Mesenchymal stem cell (in vitro differentiated cells and primary cell): ENCODE results near the gene PRKCD.

Experiments used
- DNase-seq: peaks from one replicate; pipeline ENCODE4 v3.0.0-alpha.2; 2013
- H2AFZ ChIP-seq: one replicate; pipeline ENCODE4 v1.6.1; 2013; ENCODE audit warnings: low read depth, mild to moderate bottlenecking, control low read depth, inconsistent platforms, low read length, moderate library complexity
- H2AK5ac ChIP-seq: 2 replicates; pipeline ENCODE4 v1.6.1; 2013; ENCODE audit warnings: low read length, moderate library complexity, mild to moderate bottlenecking, inconsistent platforms; ENCODE audit not compliant: severe bottlenecking
- H2BK120ac ChIP-seq: one replicate; pipeline ENCODE4 v1.6.1; 2013; ENCODE audit warnings: low read depth, mild to moderate bottlenecking, inconsistent platforms, low read length, moderate library complexity
- H2BK12ac ChIP-seq, 2 experiments: one replicate each; pipeline ENCODE4 v1.6.1; 2013; ENCODE audit warnings: inconsistent platforms in 2 of 2, low read length in 2 of 2, mild to moderate bottlenecking in 2 of 2, moderate library complexity in 2 of 2, control low read depth in 1 of 2
- H2BK15ac ChIP-seq: one replicate; pipeline ENCODE4 v1.6.1; 2013; ENCODE audit warnings: mild to moderate bottlenecking, low read depth, inconsistent platforms; ENCODE audit not compliant: poor library complexity, severe bottlenecking
- H2BK5ac ChIP-seq: 2 replicates; pipeline ENCODE4 v1.6.1; 2013; ENCODE audit warnings: low read depth, mild to moderate bottlenecking, low read length, control low read depth, inconsistent platforms; ENCODE audit not compliant: poor library complexity, severe bottlenecking
- H3K14ac ChIP-seq, 2 experiments: one replicate each; pipeline ENCODE4 v1.6.1; 2013; ENCODE audit warnings: inconsistent platforms in 2 of 2, low read length in 2 of 2, control low read depth in 1 of 2, mild to moderate bottlenecking in 1 of 2, moderate library complexity in 1 of 2
- H3K18ac ChIP-seq, 2 experiments: one replicate each; pipeline ENCODE4 v1.6.1; 2013; ENCODE audit warnings: inconsistent platforms in 2 of 2, low read length in 2 of 2, control low read depth in 1 of 2, low read depth in 1 of 2, mild to moderate bottlenecking in 1 of 2
- H3K23ac ChIP-seq, 2 experiments: one replicate each; pipeline ENCODE4 v1.6.1; 2013; ENCODE audit warnings: inconsistent platforms in 2 of 2, low read length in 2 of 2, mild to moderate bottlenecking in 2 of 2, moderate library complexity in 2 of 2, control low read depth in 1 of 2
- H3K27ac ChIP-seq: 2 replicates; pipeline ENCODE4 v1.5.1; 2013; ENCODE audit warnings: mild to moderate bottlenecking, moderate library complexity, low read length, control low read depth, inconsistent platforms; ENCODE audit not compliant: poor library complexity, severe bottlenecking
- H3K27me3 ChIP-seq, 2 experiments: 2 replicates each; pipeline versions ENCODE4 v1.6.1 to v1.7.0; 2013; ENCODE audit warnings: low read length in 2 of 2, mild to moderate bottlenecking in 2 of 2, moderate library complexity in 2 of 2, control low read depth in 1 of 2, inconsistent platforms in 1 of 2; ENCODE audit not compliant: control insufficient read depth in 1 of 2, insufficient read depth in 1 of 2
- H3K36me3 ChIP-seq, 2 experiments: 2 replicates each; pipeline versions ENCODE4 v1.6.1 to v1.7.0; 2013; ENCODE audit warnings: low read length in 2 of 2, control low read depth in 1 of 2, inconsistent platforms in 1 of 2, low read depth in 1 of 2, mild to moderate bottlenecking in 1 of 2; ENCODE audit not compliant: insufficient read depth in 2 of 2, control insufficient read depth in 1 of 2
- H3K4ac ChIP-seq, 2 experiments: one replicate each; pipeline ENCODE4 v1.6.1; 2013; ENCODE audit warnings: inconsistent platforms in 2 of 2, low read length in 2 of 2, mild to moderate bottlenecking in 2 of 2, moderate library complexity in 2 of 2, control low read depth in 1 of 2, low read depth in 1 of 2
- H3K4me1 ChIP-seq: 2 replicates; pipeline ENCODE4 v1.6.1; 2013; ENCODE audit warnings: low read depth, low read length, control low read depth; ENCODE audit not compliant: control insufficient read depth, insufficient read depth
- H3K4me2 ChIP-seq: 2 replicates; pipeline ENCODE4 v1.6.1; 2013; ENCODE audit warnings: low read length, mild to moderate bottlenecking, inconsistent platforms; ENCODE audit not compliant: poor library complexity, severe bottlenecking
- H3K4me3 ChIP-seq, 2 experiments: 2 replicates each; pipeline versions ENCODE4 v1.5.1 to v1.7.0; 2013; ENCODE audit warnings: low read length in 2 of 2, mild to moderate bottlenecking in 2 of 2, control low read depth in 1 of 2, low read depth in 1 of 2; ENCODE audit not compliant: insufficient read depth in 1 of 2
- H3K79me1 ChIP-seq: replicated peaks from 2 replicates; pipeline ENCODE4 v1.6.1; 2013; ENCODE audit warnings: mild to moderate bottlenecking, control low read depth, low read length, inconsistent platforms; ENCODE audit not compliant: poor library complexity, severe bottlenecking
- H3K9ac ChIP-seq: 2 replicates; pipeline ENCODE4 v1.7.0; 2013; ENCODE audit warnings: mild to moderate bottlenecking, low read length, moderate library complexity
- H3K9me3 ChIP-seq: 2 replicates; pipeline ENCODE4 v1.7.0; 2013; ENCODE audit warnings: mild to moderate bottlenecking, low read length; ENCODE audit not compliant: control insufficient read depth
- H4K8ac ChIP-seq: one replicate; pipeline ENCODE4 v1.6.1; 2013; ENCODE audit warnings: inconsistent platforms, mild to moderate bottlenecking, low read length, moderate library complexity
- H4K91ac ChIP-seq: one replicate; pipeline ENCODE4 v1.6.1; 2013; ENCODE audit warnings: mild to moderate bottlenecking, low read length, inconsistent platforms
- WGBS: methylation state at CpG from one replicate; pipeline ENCODE4 v1.1.7; 2013; ENCODE audit warnings: mixed read lengths; 5-methylcytosine and 5-hydroxymethylcytosine counted together

Gene PRKCD

GRCh38 chr3:53218131-53218530, 57.1 kb downstream of the PRKCD start:
- Histone ChIP-seq H3K9me3 (no peaks in the 10 kb centered on the region), H3K36me3 (peaks cover 16 to 18% of the 10 kb centered on the region in 2 experiments), H3K4me2 (no peak overlapping the region), H3K14ac (no peak overlapping the region), H3K27me3 (no peaks in the 10 kb centered on the region), H4K91ac (no peak overlapping the region), H2BK15ac (peak overlapping the region; percentile 40), H3K79me1 (no peaks in the 10 kb centered on the region), H2AK5ac (no peak overlapping the region), H3K27ac (no peak overlapping the region), H3K4ac (no peak overlapping the region), H2BK120ac (no peak overlapping the region), H3K4me3 (no peak overlapping the region), H3K18ac (no peak overlapping the region), H3K4me1 (no peaks in the 10 kb centered on the region), H4K8ac (no peak overlapping the region), H2BK12ac (no peak overlapping the region), H2AFZ (no peak overlapping the region), H3K23ac (no peak overlapping the region), H3K9ac (no peak overlapping the region), H2BK5ac (no peak overlapping the region)
- WGBS: 75% methylated on average over 2 of the region's 2 CpGs
- DNase-seq: no peak

- H3K18ac ChIP-seq: no peak overlapping the region
- WGBS: 54% methylated on average over 8 of the region's 10 CpGs
- H3K4me3 ChIP-seq: no peak overlapping the region
- no peak overlapping the region for H2BK120ac ChIP-seq
- H2AK5ac ChIP-seq: no peak overlapping the region
- no peak overlapping the region for H2BK5ac ChIP-seq
- H3K27ac ChIP-seq: no peak overlapping the region
- H3K9me3 ChIP-seq: no peaks in the 10 kb centered on the region
- H4K91ac ChIP-seq: no peak overlapping the region
- H4K8ac ChIP-seq: no peak overlapping the region
- no peak overlapping the region for H2BK15ac ChIP-seq
- no peak overlapping the region for H3K4ac ChIP-seq
- H3K79me1 ChIP-seq: peaks cover 1% of the 10 kb centered on the region
- H3K36me3 ChIP-seq: peaks cover 35 to 37% of the 10 kb centered on the region in 2 experiments
- H3K9ac ChIP-seq: no peak overlapping the region
- H3K27me3 ChIP-seq: no peaks in the 10 kb centered on the region
- H3K14ac ChIP-seq: no peak overlapping the region
- DNase-seq: peak; percentile 80
- H2BK12ac ChIP-seq: no peak overlapping the region
- no peaks in the 10 kb centered on the region for H3K4me1 ChIP-seq
- H3K23ac ChIP-seq: no peak overlapping the region
- H3K4me2 ChIP-seq: no peak overlapping the region
- no peak overlapping the region for H2AFZ ChIP-seq
Measured at GRCh38 chr3:53219895-53220483, 59.0 kb downstream of the PRKCD start.

- no peak overlapping the region for H2AK5ac ChIP-seq
- H3K23ac ChIP-seq: no peak overlapping the region
- peaks cover 1% of the 10 kb centered on the region for H3K79me1 ChIP-seq
- no peak overlapping the region for H3K9ac ChIP-seq
- no peak overlapping the region for H2AFZ ChIP-seq
- peaks cover 48 to 50% of the 10 kb centered on the region in 2 experiments for H3K36me3 ChIP-seq
- no peak for DNase-seq
- no peak overlapping the region for H4K8ac ChIP-seq
- no peak overlapping the region for H4K91ac ChIP-seq
- H2BK5ac ChIP-seq: no peak overlapping the region
- no peak overlapping the region for H3K18ac ChIP-seq
- 100% methylated on average over 3 of the region's 4 CpGs for WGBS
- no peak overlapping the region for H3K14ac ChIP-seq
- H2BK12ac ChIP-seq: no peak overlapping the region
- H3K4me1 ChIP-seq: no peaks in the 10 kb centered on the region
- H3K27ac ChIP-seq: no peak overlapping the region
- H3K4ac ChIP-seq: no peak overlapping the region
- H3K27me3 ChIP-seq: no peaks in the 10 kb centered on the region
- H2BK120ac ChIP-seq: no peak overlapping the region
- no peak overlapping the region for H2BK15ac ChIP-seq
- H3K4me2 ChIP-seq: no peak overlapping the region
- H3K4me3 ChIP-seq: no peak overlapping the region
- H3K9me3 ChIP-seq: no peaks in the 10 kb centered on the region
Measured at GRCh38 chr3:53221345-53221744, 60.3 kb downstream of the PRKCD start.

- Histone ChIP-seq H3K36me3 (peaks cover 53 to 55% of the 10 kb centered on the region in 2 experiments), H2BK120ac (no peak overlapping the region), H3K79me1 (peaks cover 1% of the 10 kb centered on the region), H3K23ac (no peak overlapping the region), H3K14ac (no peak overlapping the region), H3K27me3 (no peaks in the 10 kb centered on the region), H3K4ac (no peak overlapping the region), H3K27ac (no peak overlapping the region), H2BK15ac (no peak overlapping the region), H2BK12ac (no peak overlapping the region), H3K18ac (no peak overlapping the region), H2AK5ac (no peak overlapping the region), H4K91ac (no peak overlapping the region), H3K4me1 (no peaks in the 10 kb centered on the region), H2BK5ac (no peak overlapping the region), H3K4me3 (no peak overlapping the region), H3K9ac (no peak overlapping the region), H2AFZ (no peak overlapping the region), H3K9me3 (no peaks in the 10 kb centered on the region), H4K8ac (no peak overlapping the region), H3K4me2 (no peak overlapping the region)
- WGBS: 88% methylated on average over 3 of the region's 3 CpGs
- DNase-seq: no peak
Measured at GRCh38 chr3:53221827-53222182, 60.8 kb downstream of the PRKCD start.
